Neuronal stem cell (in vitro differentiated cells): ENCODE data around the gene VIT.
A peak's percentile ranks its signal among the peaks of the same experiment; 100 is the strongest.

Experiments used
- DNase-seq: peaks from one replicate; pipeline ENCODE4 v3.0.0-alpha.2; 2013; ENCODE audit warnings: low spot score
- H2AFZ ChIP-seq: one replicate; pipeline ENCODE4 v1.6.1; 2013; ENCODE audit warnings: mild to moderate bottlenecking, low read length, inconsistent platforms
- H2AK5ac ChIP-seq: 2 replicates; pipeline ENCODE4 v1.6.1; 2013; ENCODE audit warnings: low read depth, mild to moderate bottlenecking, inconsistent platforms, low read length, moderate library complexity, mixed read lengths
- H2BK120ac ChIP-seq: 2 replicates; pipeline ENCODE4 v1.6.1; 2013; ENCODE audit warnings: low read depth, mild to moderate bottlenecking, inconsistent platforms, low read length, moderate library complexity, mixed read lengths
- H2BK12ac ChIP-seq: one replicate; pipeline ENCODE4 v1.6.1; 2013; ENCODE audit warnings: low read length, inconsistent platforms
- H2BK15ac ChIP-seq: 2 replicates; pipeline ENCODE4 v1.6.1; 2013; ENCODE audit warnings: mild to moderate bottlenecking, low read length, inconsistent platforms, mixed read lengths
- H2BK5ac ChIP-seq: one replicate; pipeline ENCODE4 v1.6.1; 2013; ENCODE audit warnings: inconsistent platforms, mild to moderate bottlenecking, low read length, moderate library complexity
- H3K14ac ChIP-seq: one replicate; pipeline ENCODE4 v1.6.1; 2013; ENCODE audit warnings: low read length, inconsistent platforms
- H3K18ac ChIP-seq: 2 replicates; pipeline ENCODE4 v1.6.1; 2013; ENCODE audit warnings: low read length, inconsistent platforms
- H3K23ac ChIP-seq: 2 replicates; pipeline ENCODE4 v1.6.1; 2013; ENCODE audit warnings: low read depth, mild to moderate bottlenecking, mixed read lengths, low read length, inconsistent platforms; ENCODE audit not compliant: poor library complexity
- H3K27ac ChIP-seq: replicated peaks from 3 replicates; pipeline ENCODE4 v1.5.1; 2013; ENCODE audit warnings: low read length, inconsistent platforms
- H3K27me3 ChIP-seq, 3 experiments: 2 replicates each; pipeline ENCODE4 v1.6.1; 2013; ENCODE audit warnings: low read length in 3 of 3, mild to moderate bottlenecking in 2 of 3, inconsistent platforms in 1 of 3, low read depth in 1 of 3, mixed read lengths in 1 of 3, moderate library complexity in 1 of 3; ENCODE audit not compliant: control insufficient read depth in 3 of 3, insufficient read depth in 3 of 3
- H3K36me3 ChIP-seq, 2 donors: replicated peaks in 1 of 2; 2 replicates each; pipeline ENCODE4 v1.6.1; 2013; ENCODE audit warnings: low read length in 2 of 2; ENCODE audit not compliant: control insufficient read depth in 2 of 2, insufficient read depth in 2 of 2
- H3K4ac ChIP-seq: 2 replicates; pipeline ENCODE4 v1.6.1; 2013; ENCODE audit warnings: inconsistent platforms, mild to moderate bottlenecking, low read length, moderate library complexity
- H3K4me1 ChIP-seq, 2 donors: 1 replicate in 1 of 2; 2 replicates in 1 of 2; pipeline ENCODE4 v1.6.1; 2013; ENCODE audit warnings: low read length in 2 of 2, low read depth in 1 of 2; ENCODE audit not compliant: control insufficient read depth in 2 of 2, insufficient read depth in 1 of 2
- H3K4me2 ChIP-seq: one replicate; pipeline ENCODE4 v1.6.1; 2013; ENCODE audit warnings: mild to moderate bottlenecking, low read length, inconsistent platforms; ENCODE audit not compliant: insufficient read depth, poor library complexity, severe bottlenecking
- H3K4me3 ChIP-seq, 2 donors: 2 replicates each; pipeline ENCODE4 v1.5.1; 2013; ENCODE audit warnings: low read length in 2 of 2, mild to moderate bottlenecking in 2 of 2, inconsistent platforms in 1 of 2, moderate library complexity in 1 of 2
- H3K79me1 ChIP-seq: one replicate; pipeline ENCODE4 v1.6.1; 2013; ENCODE audit warnings: low read depth, mild to moderate bottlenecking, inconsistent platforms, low read length, moderate library complexity
- H3K9ac ChIP-seq: one replicate; pipeline ENCODE4 v1.6.1; 2013; ENCODE audit warnings: mild to moderate bottlenecking, low read depth, low read length, inconsistent platforms; ENCODE audit not compliant: poor library complexity
- H3K9me3 ChIP-seq, 2 donors: replicated peaks in 1 of 2; 2 replicates each; pipeline versions ENCODE3 to v1.6.1; 2013; ENCODE audit warnings: low read length in 2 of 2, mild to moderate bottlenecking in 2 of 2, inconsistent platforms in 1 of 2, low read depth in 1 of 2, mixed read lengths in 1 of 2, moderate library complexity in 1 of 2; ENCODE audit not compliant: control insufficient read depth in 2 of 2, insufficient read depth in 1 of 2
- H4K8ac ChIP-seq: one replicate; pipeline ENCODE4 v1.6.1; 2013; ENCODE audit warnings: low read depth, mild to moderate bottlenecking, inconsistent platforms, low read length, moderate library complexity
- H4K91ac ChIP-seq: one replicate; pipeline ENCODE4 v1.6.1; 2013; ENCODE audit warnings: low read length, low read depth, mild to moderate bottlenecking, inconsistent platforms; ENCODE audit not compliant: poor library complexity
- WGBS, 2 donors: extraction: QIAGEN DNeasy Blood & Tissue Kit; methylation state at CpG; one replicate each; pipeline ENCODE4 v1.1.7; 2013; ENCODE audit warnings: missing lambda C conversion rate in 2 of 2, mixed read lengths in 1 of 2; ENCODE audit not compliant: insufficient read length in 2 of 2, insufficient replicate concordance in 1 of 2; ENCODE audit errors: extremely low coverage in 2 of 2; 5-methylcytosine and 5-hydroxymethylcytosine counted together

VIT gene

GRCh38 chr2:36800381-36800780, 103.9 kb downstream of the VIT start:
- Histone ChIP-seq H3K36me3 (no peaks in the 10 kb centered on the region), H2BK5ac (no peak overlapping the region), H3K4ac (no peak overlapping the region), H3K23ac (no peak overlapping the region), H3K79me1 (no peaks in the 10 kb centered on the region), H3K18ac (no peak overlapping the region), H3K4me2 (no peak overlapping the region), H2AK5ac (no peak overlapping the region), H4K8ac (no peak overlapping the region), H3K9me3 (no peaks in the 10 kb centered on the region), H2AFZ (no peak overlapping the region), H4K91ac (no peak overlapping the region), H2BK15ac (no peak overlapping the region), H3K4me3 (peak overlapping the region in 1 of 2 donors; percentile 55), H3K27me3 (no peaks in the 10 kb centered on the region), H3K14ac (no peak overlapping the region), H2BK120ac (no peak overlapping the region), H3K9ac (no peak overlapping the region), H3K27ac (no peak overlapping the region), H2BK12ac (no peak overlapping the region), H3K4me1 (no peaks in the 10 kb centered on the region)
- no CpG with 5 or more reads among the region's 11 CpGs for WGBS, 2 donors
- no peak for DNase-seq

GRCh38 chr2:36801088-36801487, 104.6 kb downstream of the VIT start:
- no peak overlapping the region for H3K18ac ChIP-seq
- H4K8ac ChIP-seq: no peak overlapping the region
- H4K91ac ChIP-seq: no peak overlapping the region
- no peak overlapping the region for H3K14ac ChIP-seq
- no peak overlapping the region for H2BK12ac ChIP-seq
- no peak overlapping the region for H2BK120ac ChIP-seq
- H3K36me3 ChIP-seq: no peaks in the 10 kb centered on the region
- H2AK5ac ChIP-seq: no peak overlapping the region
- no peaks in the 10 kb centered on the region for H3K9me3 ChIP-seq
- no peak overlapping the region for H3K27ac ChIP-seq
- H3K4ac ChIP-seq: no peak overlapping the region
- no CpG with 5 or more reads among the region's 6 CpGs for WGBS, 2 donors
- no peaks in the 10 kb centered on the region for H3K27me3 ChIP-seq
- no peak overlapping the region for H3K23ac ChIP-seq
- no peak overlapping the region for H2BK15ac ChIP-seq
- no peak overlapping the region for H2AFZ ChIP-seq
- DNase-seq: no peak
- H2BK5ac ChIP-seq: no peak overlapping the region
- no peak overlapping the region for H3K4me3 ChIP-seq
- no peak overlapping the region for H3K4me2 ChIP-seq
- no peaks in the 10 kb centered on the region for H3K4me1 ChIP-seq
- no peaks in the 10 kb centered on the region for H3K79me1 ChIP-seq
- no peak overlapping the region for H3K9ac ChIP-seq

- WGBS, 2 donors: no CpG with 5 or more reads among the region's 3 CpGs
- Histone ChIP-seq H2BK5ac (no peak overlapping the region), H3K4me3 (no peak overlapping the region), H3K9me3 (no peaks in the 10 kb centered on the region), H3K4ac (no peak overlapping the region), H3K14ac (no peak overlapping the region), H4K91ac (no peak overlapping the region), H2AK5ac (no peak overlapping the region), H2AFZ (no peak overlapping the region), H3K23ac (no peak overlapping the region), H3K4me1 (no peaks in the 10 kb centered on the region), H4K8ac (no peak overlapping the region), H3K4me2 (no peak overlapping the region), H3K79me1 (no peaks in the 10 kb centered on the region), H2BK120ac (no peak overlapping the region), H3K27ac (no peak overlapping the region), H3K9ac (no peak overlapping the region), H3K18ac (no peak overlapping the region), H3K27me3 (no peaks in the 10 kb centered on the region), H2BK12ac (no peak overlapping the region), H3K36me3 (no peaks in the 10 kb centered on the region), H2BK15ac (no peak overlapping the region)
- no peak for DNase-seq
Measured at GRCh38 chr2:36802952-36803351, 106.4 kb downstream of the VIT start.

- Histone ChIP-seq H3K36me3 (no peaks in the 10 kb centered on the region), H3K27ac (no peak overlapping the region)
- DNase-seq: no peak
Measured at GRCh38 chr2:36805635-36806224, 109.2 kb downstream of the VIT start.

More at GRCh38 chr2:36805635-36806224, 109.2 kb downstream of the VIT start:
- no peaks in the 10 kb centered on the region for H3K27me3 ChIP-seq
- H2AK5ac ChIP-seq: no peak overlapping the region
- no peak overlapping the region for H2BK15ac ChIP-seq
- H3K18ac ChIP-seq: no peak overlapping the region
- H3K4me1 ChIP-seq: no peaks in the 10 kb centered on the region
- no peaks in the 10 kb centered on the region for H3K79me1 ChIP-seq
- H3K9me3 ChIP-seq: no peaks in the 10 kb centered on the region
- no peak overlapping the region for H2BK120ac ChIP-seq
- no peak overlapping the region for H2BK5ac ChIP-seq
- no peak overlapping the region for H4K8ac ChIP-seq
- H2AFZ ChIP-seq: no peak overlapping the region
- no peak overlapping the region for H4K91ac ChIP-seq
- no peak overlapping the region for H3K4me2 ChIP-seq
- H3K14ac ChIP-seq: no peak overlapping the region
- no peak overlapping the region for H3K23ac ChIP-seq
- 100% methylated on average over 2 of the region's 11 CpGs; no CpG with 5 or more reads in 1 of the 2 donors for WGBS, 2 donors
- no peak overlapping the region for H2BK12ac ChIP-seq
- H3K4ac ChIP-seq: no peak overlapping the region
- H3K9ac ChIP-seq: no peak overlapping the region
- no peak overlapping the region for H3K4me3 ChIP-seq
